Amniotic stem cell (primary cell): Measurements from ENCODE around the gene FGF4.

Source experiments
- DNase-seq: peaks from one replicate; lab custom pipeline; 2025; lab: John Stamatoyannopoulos, UW

Gene FGF4

GRCh38 chr11:69726019-69726418 is 49.1 kb downstream of the FGF4 start:
- DNase-seq = no peak

- no peak for DNase-seq
These were observed 53.4 kb downstream of the FGF4 start for GRCh38 chr11:69721745-69722144.

GRCh38 chr11:69721106-69721505 is 54.0 kb downstream of the FGF4 start:
- no peak for DNase-seq
